ENCODE results near the gene C13orf42. TPM values are rescaled to one million over a fixed set of nuclear protein-coding genes. Genes with fewer than 3 reads are reported as not detected.

The C13orf42 gene
- total and polyA plus RNA-seq, 10 of the 15 experiments (the other 5 are each of a cell fraction or from before 2014, with no cell fraction given), result not detected

DNA sequence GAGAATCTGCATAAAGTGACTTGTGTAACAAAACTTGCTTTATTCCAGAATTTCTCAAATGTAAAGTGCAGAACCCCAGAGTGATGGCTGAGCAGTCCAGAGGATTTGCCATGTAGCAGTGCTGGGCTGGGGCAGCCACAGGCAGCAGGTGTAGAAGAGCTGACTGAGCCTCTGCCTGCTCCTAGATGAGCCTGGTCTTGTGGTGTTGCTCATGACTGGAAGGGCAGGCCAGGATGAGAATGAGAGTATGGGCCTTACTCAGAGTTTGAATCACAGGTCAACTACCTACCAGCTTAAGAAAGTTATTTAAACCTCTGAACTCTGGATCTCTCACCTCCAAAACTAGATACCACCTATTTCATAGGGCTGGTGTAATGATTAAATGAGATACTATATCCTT lies 2.9 kb upstream of the C13orf42 start:
- no peak for ATAC-seq
- Histone ChIP-seq H3K4me3 (no peak overlapping the region), H3K27me3 (replicated peaks in 1 of 2; ENCODE audit: control insufficient read depth in 2 of 2, insufficient read depth in 2 of 2, low read length in 1 of 2) (peaks cover 0 to 1% of the 10 kb centered on the region in 2 experiments; a peak in 2 of 4 replicates), H3K36me3 (ENCODE audit: control insufficient read depth in 2 of 2, insufficient read depth in 2 of 2, low read length in 1 of 2) (no peaks in the 10 kb centered on the region), H4K20me1 (ENCODE audit: control insufficient read depth, insufficient read depth) (no peaks in the 10 kb centered on the region), H3K79me2 (ENCODE audit: control insufficient read depth, insufficient read depth, low read length) (no peaks in the 10 kb centered on the region), H3K9ac (ENCODE audit: control insufficient read depth, insufficient read depth, low read length) (no peak overlapping the region), H3K27ac (ENCODE audit: control insufficient read depth, insufficient read depth) (no peak overlapping the region), H3K4me1 (ENCODE audit: control insufficient read depth, insufficient read depth, low read length) (no peaks in the 10 kb centered on the region), H2AFZ (ENCODE audit: control insufficient read depth, low read depth, low read length) (no peak overlapping the region), H3K4me2 (ENCODE audit: control insufficient read depth, insufficient read depth) (no peak overlapping the region), H3K9me3 (replicated peaks; ENCODE audit: control insufficient read depth, insufficient read depth, low read length) (no peaks in the 10 kb centered on the region)
- TF ChIP-seq EED (IDR thresholded peaks at IDR 0.05; ENCODE audit: low read depth) (no peak), JUND (IDR thresholded peaks at IDR 0.05; ENCODE audit: low read depth, low read length) (no peak), CBFB (IDR thresholded peaks at IDR 0.05; ENCODE audit: low read depth) (no peak), WRNIP1 (IDR thresholded peaks at IDR 0.05; ENCODE audit: borderline replicate concordance, low read depth, low read length) (no peak), PML (IDR thresholded peaks at IDR 0.05; ENCODE audit: low read length) (no peak), SUZ12 (IDR thresholded peaks at IDR 0.05; ENCODE audit: unreplicated experiment) (no peak), SMARCA5 (IDR thresholded peaks at IDR 0.05) (no peak), ETV6 (conservative IDR thresholded peaks at IDR 0.05 in 1 of 2, IDR thresholded peaks at IDR 0.05 in 1 of 2; ENCODE audit: borderline replicate concordance in 1 of 2, low read depth in 1 of 2) (no peak), FOXM1 (IDR thresholded peaks at IDR 0.05; ENCODE audit: low read depth, low read length) (no peak), ZNF384 (IDR thresholded peaks at IDR 0.05; ENCODE audit: borderline replicate concordance, low read depth, low read length) (no peak), RELA (IDR thresholded peaks at IDR 0.05; ENCODE audit: borderline replicate concordance, partially characterized antibody) (no peak)
- TF ChIP-seq, protein P1, sequence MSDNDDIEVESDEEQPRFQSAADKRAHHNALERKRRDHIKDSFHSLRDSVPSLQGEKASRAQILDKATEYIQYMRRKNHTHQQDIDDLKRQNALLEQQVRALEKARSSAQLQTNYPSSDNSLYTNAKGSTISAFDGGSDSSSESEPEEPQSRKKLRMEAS (IDR thresholded peaks at IDR 0.05; ENCODE audit: low read depth, low read length), result no peak
- TF ChIP-seq, protein P2, sequence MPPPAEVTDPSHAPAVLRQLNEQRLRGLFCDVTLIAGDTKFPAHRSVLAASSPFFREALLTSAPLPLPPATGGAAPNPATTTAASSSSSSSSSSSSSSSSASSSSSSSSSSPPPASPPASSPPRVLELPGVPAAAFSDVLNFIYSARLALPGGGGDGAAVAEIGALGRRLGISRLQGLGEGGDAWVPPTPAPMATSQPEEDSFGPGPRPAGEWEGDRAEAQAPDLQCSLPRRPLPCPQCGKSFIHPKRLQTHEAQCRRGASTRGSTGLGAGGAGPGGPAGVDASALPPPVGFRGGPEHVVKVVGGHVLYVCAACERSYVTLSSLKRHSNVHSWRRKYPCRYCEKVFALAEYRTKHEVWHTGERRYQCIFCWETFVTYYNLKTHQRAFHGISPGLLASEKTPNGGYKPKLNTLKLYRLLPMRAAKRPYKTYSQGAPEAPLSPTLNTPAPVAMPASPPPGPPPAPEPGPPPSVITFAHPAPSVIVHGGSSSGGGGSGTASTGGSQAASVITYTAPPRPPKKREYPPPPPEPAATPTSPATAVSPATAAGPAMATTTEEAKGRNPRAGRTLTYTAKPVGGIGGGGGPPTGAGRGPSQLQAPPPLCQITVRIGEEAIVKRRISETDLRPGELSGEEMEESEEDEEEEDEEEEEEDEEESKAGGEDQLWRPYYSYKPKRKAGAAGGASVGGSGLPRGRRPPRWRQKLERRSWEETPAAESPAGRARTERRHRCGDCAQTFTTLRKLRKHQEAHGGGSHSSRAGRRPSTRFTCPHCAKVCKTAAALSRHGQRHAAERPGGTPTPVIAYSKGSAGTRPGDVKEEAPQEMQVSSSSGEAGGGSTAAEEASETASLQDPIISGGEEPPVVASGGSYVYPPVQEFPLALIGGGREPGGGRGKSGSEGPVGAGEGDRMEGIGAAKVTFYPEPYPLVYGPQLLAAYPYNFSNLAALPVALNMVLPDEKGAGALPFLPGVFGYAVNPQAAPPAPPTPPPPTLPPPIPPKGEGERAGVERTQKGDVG (CRISPR knock-in tag; IDR thresholded peaks at IDR 0.05), result no peak
- TF ChIP-seq, protein P3, sequence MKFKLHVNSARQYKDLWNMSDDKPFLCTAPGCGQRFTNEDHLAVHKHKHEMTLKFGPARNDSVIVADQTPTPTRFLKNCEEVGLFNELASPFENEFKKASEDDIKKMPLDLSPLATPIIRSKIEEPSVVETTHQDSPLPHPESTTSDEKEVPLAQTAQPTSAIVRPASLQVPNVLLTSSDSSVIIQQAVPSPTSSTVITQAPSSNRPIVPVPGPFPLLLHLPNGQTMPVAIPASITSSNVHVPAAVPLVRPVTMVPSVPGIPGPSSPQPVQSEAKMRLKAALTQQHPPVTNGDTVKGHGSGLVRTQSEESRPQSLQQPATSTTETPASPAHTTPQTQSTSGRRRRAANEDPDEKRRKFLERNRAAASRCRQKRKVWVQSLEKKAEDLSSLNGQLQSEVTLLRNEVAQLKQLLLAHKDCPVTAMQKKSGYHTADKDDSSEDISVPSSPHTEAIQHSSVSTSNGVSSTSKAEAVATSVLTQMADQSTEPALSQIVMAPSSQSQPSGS (IDR thresholded peaks at IDR 0.05; ENCODE audit: low read length), result no peak
- TF ChIP-seq, protein P4, sequence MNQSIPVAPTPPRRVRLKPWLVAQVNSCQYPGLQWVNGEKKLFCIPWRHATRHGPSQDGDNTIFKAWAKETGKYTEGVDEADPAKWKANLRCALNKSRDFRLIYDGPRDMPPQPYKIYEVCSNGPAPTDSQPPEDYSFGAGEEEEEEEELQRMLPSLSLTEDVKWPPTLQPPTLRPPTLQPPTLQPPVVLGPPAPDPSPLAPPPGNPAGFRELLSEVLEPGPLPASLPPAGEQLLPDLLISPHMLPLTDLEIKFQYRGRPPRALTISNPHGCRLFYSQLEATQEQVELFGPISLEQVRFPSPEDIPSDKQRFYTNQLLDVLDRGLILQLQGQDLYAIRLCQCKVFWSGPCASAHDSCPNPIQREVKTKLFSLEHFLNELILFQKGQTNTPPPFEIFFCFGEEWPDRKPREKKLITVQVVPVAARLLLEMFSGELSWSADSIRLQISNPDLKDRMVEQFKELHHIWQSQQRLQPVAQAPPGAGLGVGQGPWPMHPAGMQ (IDR thresholded peaks at IDR 0.05; ENCODE audit: borderline replicate concordance), result no peak
- DNase-seq (ENCODE audit: low read depth, low spot score), result no peak
- RAD21 ChIA-PET (ENCODE audit: unreplicated experiment), result no interaction called here
- BruUV-seq (replicated peaks), result no TSS peak
- FAIRE-seq, result no peak
- in situ Hi-C loops (cut with MboI), result no loop called here
- intact Hi-C loops (cut with micrococcal nuclease; ENCODE audit: unreplicated experiment), result no loop called here
- SMC1A ChIA-PET (ENCODE audit: uncharacterized antibody, unreplicated experiment), result interaction anchor here (1.4 kb wide), 1 partner anchor 12 kb away, joined by 3 read pairs; no protein-coding TSS in a partner anchor
- POLR2A ChIA-PET, result interaction anchor here (0.6 kb wide), 1 partner anchor 1152 kb away, joined by 3 read pairs; no protein-coding TSS in a partner anchor
- CTCF ChIA-PET, result interaction anchor here (0.7 to 1.3 kb wide), 2 partner anchors 11 to 522 kb away, joined by 3 to 5 read pairs; no protein-coding TSS in a partner anchor

Data from GM12878 (cell line).